ENCODE measurements around the gene TBX18. TPM values are rescaled to one million over a fixed set of nuclear protein-coding genes. Genes with fewer than 3 reads are reported as not detected.

TBX18 gene
- total RNA-seq, 1 donor from 2014 or later: 1.0 TPM

DNA sequence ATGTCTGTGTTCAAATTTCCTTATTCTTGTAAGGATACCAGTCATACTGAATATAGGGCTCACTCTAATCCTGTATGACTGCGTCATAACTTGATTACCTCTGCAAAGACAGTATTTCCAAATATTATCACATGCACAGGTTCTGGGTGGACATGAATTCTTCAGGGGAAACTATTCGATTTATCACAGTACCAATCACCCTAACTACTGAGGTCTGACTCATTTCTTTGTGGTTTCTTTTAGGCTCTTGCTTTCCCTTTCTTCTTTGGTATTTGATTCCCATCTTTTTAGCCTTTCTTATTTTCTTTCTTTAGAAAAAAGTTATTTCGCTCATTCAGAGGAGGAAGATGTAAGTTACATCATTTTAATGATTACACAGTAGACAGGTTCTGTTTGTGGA, 40.3 kb upstream of the TBX18 start:
- no peaks in the 10 kb centered on the region for H3K4me1 ChIP-seq
- H3K27me3 ChIP-seq: no peaks in the 10 kb centered on the region
- TF ChIP-seq, protein P1, sequence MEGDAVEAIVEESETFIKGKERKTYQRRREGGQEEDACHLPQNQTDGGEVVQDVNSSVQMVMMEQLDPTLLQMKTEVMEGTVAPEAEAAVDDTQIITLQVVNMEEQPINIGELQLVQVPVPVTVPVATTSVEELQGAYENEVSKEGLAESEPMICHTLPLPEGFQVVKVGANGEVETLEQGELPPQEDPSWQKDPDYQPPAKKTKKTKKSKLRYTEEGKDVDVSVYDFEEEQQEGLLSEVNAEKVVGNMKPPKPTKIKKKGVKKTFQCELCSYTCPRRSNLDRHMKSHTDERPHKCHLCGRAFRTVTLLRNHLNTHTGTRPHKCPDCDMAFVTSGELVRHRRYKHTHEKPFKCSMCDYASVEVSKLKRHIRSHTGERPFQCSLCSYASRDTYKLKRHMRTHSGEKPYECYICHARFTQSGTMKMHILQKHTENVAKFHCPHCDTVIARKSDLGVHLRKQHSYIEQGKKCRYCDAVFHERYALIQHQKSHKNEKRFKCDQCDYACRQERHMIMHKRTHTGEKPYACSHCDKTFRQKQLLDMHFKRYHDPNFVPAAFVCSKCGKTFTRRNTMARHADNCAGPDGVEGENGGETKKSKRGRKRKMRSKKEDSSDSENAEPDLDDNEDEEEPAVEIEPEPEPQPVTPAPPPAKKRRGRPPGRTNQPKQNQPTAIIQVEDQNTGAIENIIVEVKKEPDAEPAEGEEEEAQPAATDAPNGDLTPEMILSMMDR (IDR thresholded peaks at IDR 0.05): no peak
- intact Hi-C loops (cut with DNase I): no loop called here
- H3K4me3 ChIP-seq: no peak overlapping the region
- no peak for DNase-seq
- no peak overlapping the region for H3K27ac ChIP-seq
- no peaks in the 10 kb centered on the region for H3K9me3 ChIP-seq
- no peak for ATAC-seq
- H3K36me3 ChIP-seq: no peaks in the 10 kb centered on the region

DNA sequence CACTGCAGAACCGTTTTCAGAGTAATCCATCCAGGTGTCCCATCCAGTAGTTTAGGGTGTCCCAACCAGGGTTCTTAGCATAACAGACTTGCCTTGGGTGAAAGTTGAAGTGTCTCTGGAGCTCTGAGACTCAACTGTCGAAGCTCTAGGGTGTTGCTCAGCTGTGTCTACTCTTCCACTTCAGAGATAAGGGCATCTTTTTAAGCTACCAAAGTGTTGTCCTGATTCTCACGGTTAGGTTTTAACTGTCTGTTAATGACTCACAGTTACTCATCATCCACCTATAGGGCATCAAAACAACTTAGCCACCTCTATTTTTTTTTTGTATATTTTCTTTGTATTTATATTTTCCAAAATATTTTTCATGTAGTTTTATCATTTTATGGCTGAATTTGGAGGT, 36.9 kb upstream of the TBX18 start:
- Histone ChIP-seq H3K9me3 (no peaks in the 10 kb centered on the region), H3K27me3 (no peaks in the 10 kb centered on the region), H3K36me3 (no peaks in the 10 kb centered on the region), H3K4me3 (no peak overlapping the region), H3K27ac (no peak overlapping the region), H3K4me1 (no peaks in the 10 kb centered on the region)
- DNase-seq: no peak
- intact Hi-C loops (cut with DNase I): no loop called here
- ATAC-seq: no peak
- TF ChIP-seq, protein P1 (IDR thresholded peaks at IDR 0.05): no peak

DNA sequence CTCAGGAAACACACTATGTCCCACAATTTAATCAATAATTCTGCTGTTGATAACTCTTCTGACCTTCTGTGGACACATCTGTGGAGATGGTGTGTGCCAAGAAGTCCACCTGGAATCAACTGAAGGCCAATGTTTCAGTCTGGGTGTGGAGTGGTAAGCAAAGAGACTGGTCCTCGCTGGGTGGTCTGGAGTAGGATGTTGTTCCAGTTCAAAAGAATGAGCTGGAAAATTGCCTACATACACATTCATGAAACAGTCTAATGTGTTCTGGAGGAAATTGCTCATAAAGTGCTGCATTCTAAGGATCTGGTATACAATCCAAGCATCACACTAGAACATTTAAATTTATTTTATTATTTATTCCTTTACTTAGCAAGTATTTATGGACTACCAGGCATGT, 33.9 kb upstream of the TBX18 start:
- Histone ChIP-seq H3K9me3 (no peaks in the 10 kb centered on the region), H3K4me3 (no peak overlapping the region), H3K27me3 (no peaks in the 10 kb centered on the region), H3K4me1 (no peaks in the 10 kb centered on the region), H3K27ac (no peak overlapping the region), H3K36me3 (no peaks in the 10 kb centered on the region)
- TF ChIP-seq, protein P1 (IDR thresholded peaks at IDR 0.05): no peak
- ATAC-seq (no peak), DNase-seq (no peak)
- intact Hi-C loops (cut with DNase I): no loop called here

DNA sequence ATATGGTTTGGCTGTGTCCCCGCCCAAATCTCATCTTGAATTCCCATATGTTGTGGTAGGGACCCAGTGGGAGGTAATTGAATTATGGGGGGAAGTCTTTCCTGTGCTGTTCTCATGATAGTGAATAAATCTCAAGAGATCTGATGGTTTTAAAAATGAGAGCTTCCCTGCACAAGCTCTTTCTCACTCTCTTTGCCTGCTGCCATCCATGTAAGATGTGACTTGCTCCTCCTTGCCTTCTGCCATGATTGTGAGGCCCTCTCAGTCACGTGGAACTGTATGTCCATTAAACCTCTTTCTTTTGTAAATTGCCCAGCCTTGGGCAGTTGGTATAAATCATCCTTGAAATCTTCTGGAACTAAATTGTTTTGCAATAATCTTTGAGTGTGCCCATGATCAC, 31.9 kb upstream of the TBX18 start:
- Histone ChIP-seq H3K36me3 (no peaks in the 10 kb centered on the region), H3K4me3 (no peak overlapping the region), H3K27ac (no peak overlapping the region), H3K9me3 (no peaks in the 10 kb centered on the region), H3K4me1 (no peaks in the 10 kb centered on the region), H3K27me3 (no peaks in the 10 kb centered on the region)
- ATAC-seq (no peak), DNase-seq (no peak)
- TF ChIP-seq, protein P1 (IDR thresholded peaks at IDR 0.05): no peak
- intact Hi-C loops (cut with DNase I): no loop called here

DNA sequence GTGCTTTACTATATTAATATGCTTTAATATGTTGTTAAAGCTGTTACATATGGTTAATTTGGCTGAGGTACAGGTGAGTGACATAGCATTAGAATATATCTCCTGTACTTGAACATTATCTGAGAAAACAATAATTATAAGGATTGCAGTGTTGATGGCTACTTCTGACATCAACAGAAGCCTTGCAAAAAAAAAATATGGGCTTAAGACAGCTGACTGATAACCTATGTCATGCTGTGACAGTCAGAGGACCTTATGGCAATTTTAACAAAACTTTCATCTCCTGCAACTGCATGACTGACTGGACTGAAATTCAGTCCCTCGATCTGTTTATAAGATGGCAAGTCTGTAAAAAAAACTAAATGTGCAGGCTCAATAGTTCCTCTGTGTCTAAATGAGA, 27.5 kb upstream of the TBX18 start:
- Histone ChIP-seq H3K36me3 (no peaks in the 10 kb centered on the region), H3K4me1 (no peaks in the 10 kb centered on the region), H3K27me3 (no peaks in the 10 kb centered on the region), H3K4me3 (no peak overlapping the region), H3K9me3 (no peaks in the 10 kb centered on the region), H3K27ac (no peak overlapping the region)
- intact Hi-C loops (cut with DNase I): no loop called here
- ATAC-seq (no peak), DNase-seq (no peak)
- TF ChIP-seq, protein P1 (IDR thresholded peaks at IDR 0.05): no peak

DNA sequence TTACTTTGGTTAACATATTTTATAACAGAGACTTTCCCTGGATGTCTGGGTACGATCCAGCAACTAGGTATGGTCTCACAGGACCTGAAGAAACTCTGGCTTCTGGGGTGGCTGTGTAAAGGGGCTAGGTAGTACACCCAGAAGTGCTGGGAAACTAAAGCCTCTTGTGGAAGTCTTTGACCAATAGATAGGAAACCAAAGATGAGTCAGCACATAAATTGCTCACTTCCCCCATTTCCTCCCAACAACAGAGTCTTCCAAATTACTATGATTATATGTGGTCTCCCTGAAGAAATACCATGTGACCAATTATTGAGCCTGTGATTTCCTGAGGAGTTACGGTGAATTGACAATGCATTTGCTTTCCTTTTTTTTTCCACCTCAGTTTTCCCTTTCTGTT, 26.8 kb upstream of the TBX18 start:
- no peaks in the 10 kb centered on the region for H3K36me3 ChIP-seq
- intact Hi-C loops (cut with DNase I): no loop called here
- no peak overlapping the region for H3K4me3 ChIP-seq
- ATAC-seq: no peak
- no peak for DNase-seq
- H3K4me1 ChIP-seq: no peaks in the 10 kb centered on the region
- no peaks in the 10 kb centered on the region for H3K9me3 ChIP-seq
- H3K27ac ChIP-seq: no peak overlapping the region
- no peaks in the 10 kb centered on the region for H3K27me3 ChIP-seq
- TF ChIP-seq, protein P1 (IDR thresholded peaks at IDR 0.05): no peak
